ENCODE data around the gene PBRM1. TPM values are rescaled to one million over a fixed set of nuclear protein-coding genes. Genes with fewer than 3 reads are reported as not detected.
A peak's percentile ranks its signal among the peaks of the same experiment; 100 is the strongest.

The PBRM1 gene
- total and polyA plus RNA-seq, 4 donors = 6.9 to 73.8 (median 36.4) TPM

GRCh38 chr3:52534281-52535183 is 151.2 kb downstream of the PBRM1 start:
- H3K27me3 ChIP-seq (ENCODE audit: control insufficient read depth in 1 of 2, insufficient read depth in 2 of 2, low read length in 1 of 2) = no peaks in the 10 kb centered on the region
- no peak for ATAC-seq (ENCODE audit: low FRiP score)
- H3K9me3 ChIP-seq (ENCODE audit: control insufficient read depth, low read length) = no peaks in the 10 kb centered on the region
- intact Hi-C loops (cut with DNase I) = loop anchor here in 1 of 2 donors (5.0 kb wide), 2 partner anchors 62 to 77 kb away; partner anchors contain the start of gene NISCH
- DNase-seq = peak; percentile 56 to 81
- WGBS, 2 donors = 33 to 42% methylated on average over 55 to 57 of the region's 57 CpGs
- H3K36me3 ChIP-seq (ENCODE audit: control insufficient read depth in 1 of 2, insufficient read depth in 2 of 2, low read length in 1 of 2) = no peaks in the 10 kb centered on the region
- H3K4me3 ChIP-seq (ENCODE audit: low read length in 2 of 2) = peak overlapping the region; percentile 39 to 50
- H3K4me1 ChIP-seq (ENCODE audit: control insufficient read depth in 1 of 2, insufficient read depth in 2 of 2, low read length in 2 of 2) = peaks cover 0 to 7% of the 10 kb centered on the region in 2 donors
- no peak overlapping the region for H3K27ac ChIP-seq (ENCODE audit: low read depth in 1 of 2, low read length in 2 of 2)

GRCh38 chr3:52533623-52534280 is 152.0 kb downstream of the PBRM1 start, which contains the start of gene NT5DC2:
TSS of gene NT5DC2 (minus strand) at chr3:52533857. CDS start at chr3:52533737, 120 bp downstream.
- Histone ChIP-seq H3K4me1 (ENCODE audit: control insufficient read depth in 1 of 2, insufficient read depth in 2 of 2, low read length in 2 of 2) (peaks cover 0 to 4% of the 10 kb centered on the region in 2 donors), H3K36me3 (ENCODE audit: control insufficient read depth in 1 of 2, insufficient read depth in 2 of 2, low read length in 1 of 2) (no peaks in the 10 kb centered on the region), H3K4me3 (ENCODE audit: low read length in 2 of 2) (peak within 1 kb of the TSS; percentile 39 to 50), H3K27ac (ENCODE audit: low read depth in 1 of 2, low read length in 2 of 2) (no peak within 1 kb of the TSS), H3K27me3 (ENCODE audit: control insufficient read depth in 1 of 2, insufficient read depth in 2 of 2, low read length in 1 of 2) (no peaks in the 10 kb centered on the region), H3K9me3 (ENCODE audit: control insufficient read depth, low read length) (no peaks in the 10 kb centered on the region)
- DNase-seq = peak; percentile 79 to 89
- ATAC-seq (ENCODE audit: low FRiP score) = peak; percentile 47
- 1 to 2% methylated on average over 29 to 91 of the region's 91 CpGs for WGBS, 2 donors
- intact Hi-C loops (cut with DNase I) = loop anchor here in 1 of 2 donors (5.0 kb wide), 1 partner anchor 61 kb away; no protein-coding TSS in a partner anchor

GRCh38 chr3:52532838-52533622 is 152.7 kb downstream of the PBRM1 start:
- Histone ChIP-seq H3K27ac (ENCODE audit: low read depth in 1 of 2, low read length in 2 of 2) (no peak overlapping the region), H3K4me3 (ENCODE audit: low read length in 2 of 2) (peak overlapping the region in 1 of 2 donors; percentile 39), H3K36me3 (ENCODE audit: control insufficient read depth in 1 of 2, insufficient read depth in 2 of 2, low read length in 1 of 2) (no peaks in the 10 kb centered on the region), H3K9me3 (ENCODE audit: control insufficient read depth, low read length) (no peaks in the 10 kb centered on the region), H3K4me1 (ENCODE audit: control insufficient read depth in 1 of 2, insufficient read depth in 2 of 2, low read length in 2 of 2) (peaks cover 0 to 3% of the 10 kb centered on the region in 2 donors), H3K27me3 (ENCODE audit: control insufficient read depth in 1 of 2, insufficient read depth in 2 of 2, low read length in 1 of 2) (no peaks in the 10 kb centered on the region)
- 3 to 4% methylated on average over 57 to 78 of the region's 78 CpGs for WGBS, 2 donors
- ATAC-seq (ENCODE audit: low FRiP score) (no peak), DNase-seq (peak; percentile 60 to 84)
- intact Hi-C loops (cut with DNase I) = loop anchor here in 1 of 2 donors (5.0 kb wide), 1 partner anchor 61 kb away; no protein-coding TSS in a partner anchor

DNA sequence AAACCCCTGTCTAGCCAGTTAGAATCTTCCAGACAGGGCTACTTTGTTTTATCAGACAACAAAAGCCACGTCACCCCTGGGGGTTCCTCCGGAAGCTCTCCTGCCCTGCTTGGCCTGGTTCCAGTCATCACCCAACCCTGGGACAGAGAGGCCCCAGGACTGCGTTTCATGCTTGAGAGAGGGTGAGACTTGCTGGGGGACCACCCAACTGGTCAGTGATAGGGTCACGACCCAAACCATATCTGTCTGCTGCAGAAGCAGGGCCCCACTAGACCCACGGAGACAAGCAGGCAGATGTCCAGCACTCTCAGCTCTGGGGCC is 153.2 kb downstream of the PBRM1 start:
- WGBS, 2 donors = 43 to 51% methylated on average over 5 of the region's 5 CpGs
- Histone ChIP-seq H3K36me3 (ENCODE audit: control insufficient read depth in 1 of 2, insufficient read depth in 2 of 2, low read length in 1 of 2) (no peaks in the 10 kb centered on the region), H3K27ac (ENCODE audit: low read depth in 1 of 2, low read length in 2 of 2) (no peak overlapping the region), H3K4me1 (ENCODE audit: control insufficient read depth in 1 of 2, insufficient read depth in 2 of 2, low read length in 2 of 2) (no peaks in the 10 kb centered on the region), H3K9me3 (ENCODE audit: control insufficient read depth, low read length) (no peaks in the 10 kb centered on the region), H3K27me3 (ENCODE audit: control insufficient read depth in 1 of 2, insufficient read depth in 2 of 2, low read length in 1 of 2) (no peaks in the 10 kb centered on the region), H3K4me3 (ENCODE audit: low read length in 2 of 2) (no peak overlapping the region)
- intact Hi-C loops (cut with DNase I) = loop anchor here in 1 of 2 donors (5.0 kb wide), 1 partner anchor 60 kb away; no protein-coding TSS in a partner anchor
- ATAC-seq (ENCODE audit: low FRiP score) (no peak), DNase-seq (peak; percentile 62 to 74)

GRCh38 chr3:52531860-52532516 is 153.7 kb downstream of the PBRM1 start:
- H3K4me3 ChIP-seq (ENCODE audit: low read length in 2 of 2) = no peak overlapping the region

DNA sequence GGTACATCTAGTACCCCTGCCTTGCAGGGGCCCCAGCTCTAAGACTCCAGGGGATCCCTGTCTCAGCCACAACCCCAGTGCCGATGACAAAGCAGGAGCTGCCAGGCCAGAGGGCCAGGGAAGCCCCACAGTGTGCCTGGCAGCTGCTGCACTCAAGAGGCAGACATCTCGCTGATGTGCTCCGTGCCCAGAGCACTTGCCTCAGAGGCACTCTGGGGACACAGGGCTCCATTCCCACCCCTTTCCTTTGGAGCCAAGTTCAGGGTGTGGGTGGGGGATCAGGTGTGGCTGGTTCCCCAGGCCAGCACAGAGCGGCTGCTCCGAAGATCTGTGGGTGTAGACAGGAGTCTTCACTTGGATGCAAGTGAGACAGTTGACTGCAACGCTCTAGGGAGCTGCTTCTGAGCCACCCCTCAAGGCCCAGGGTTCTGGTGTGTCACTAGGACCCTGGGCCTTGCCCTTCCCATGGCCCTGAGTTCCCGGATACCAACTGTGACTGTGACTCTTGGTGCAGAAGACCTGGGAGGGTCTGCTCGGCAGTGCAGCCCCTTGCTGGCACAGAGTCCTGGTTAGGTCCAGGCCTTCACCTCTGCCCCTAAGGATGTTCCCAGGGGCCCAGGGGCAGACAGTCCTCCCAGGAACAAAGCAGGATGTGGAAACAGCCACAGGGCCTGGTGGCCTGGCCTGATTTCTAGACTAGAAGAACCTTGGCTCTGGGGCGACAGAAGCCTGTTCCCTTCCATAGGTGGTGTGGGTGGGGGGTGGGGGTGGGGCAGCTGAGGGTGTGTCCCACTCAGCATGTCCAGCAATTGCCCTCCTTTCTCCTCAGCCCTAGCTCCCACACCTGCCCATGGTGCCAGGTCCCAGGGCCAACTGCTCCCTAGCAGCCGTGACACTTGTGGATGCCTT is 154.5 kb downstream of the PBRM1 start:
- no peak for ATAC-seq (ENCODE audit: low FRiP score)
- no peaks in the 10 kb centered on the region for H3K36me3 ChIP-seq (ENCODE audit: control insufficient read depth in 1 of 2, insufficient read depth in 2 of 2, low read length in 1 of 2)
- intact Hi-C loops (cut with DNase I) = loop anchor here in 1 of 2 donors (5.0 kb wide), 1 partner anchor 59 kb away; no protein-coding TSS in a partner anchor
- no peak overlapping the region for H3K27ac ChIP-seq (ENCODE audit: low read depth in 1 of 2, low read length in 2 of 2)
- H3K4me1 ChIP-seq (ENCODE audit: control insufficient read depth in 1 of 2, insufficient read depth in 2 of 2, low read length in 2 of 2) = no peaks in the 10 kb centered on the region
- peak; percentile 53 to 70 for DNase-seq
- H3K4me3 ChIP-seq (ENCODE audit: low read length in 2 of 2) = no peak overlapping the region
- H3K27me3 ChIP-seq (ENCODE audit: control insufficient read depth in 1 of 2, insufficient read depth in 2 of 2, low read length in 1 of 2) = no peaks in the 10 kb centered on the region
- WGBS, 2 donors = 47 to 59% methylated on average over 9 to 10 of the region's 10 CpGs
- no peaks in the 10 kb centered on the region for H3K9me3 ChIP-seq (ENCODE audit: control insufficient read depth, low read length)

More at GRCh38 chr3:52531860-52532516, 153.7 kb downstream of the PBRM1 start:
- no peak overlapping the region for H3K27ac ChIP-seq (ENCODE audit: low read depth in 1 of 2, low read length in 2 of 2)
- no peaks in the 10 kb centered on the region for H3K36me3 ChIP-seq (ENCODE audit: control insufficient read depth in 1 of 2, insufficient read depth in 2 of 2, low read length in 1 of 2)
- intact Hi-C loops (cut with DNase I) = loop anchor here in 1 of 2 donors (5.0 kb wide), 1 partner anchor 60 kb away; no protein-coding TSS in a partner anchor
- H3K27me3 ChIP-seq (ENCODE audit: control insufficient read depth in 1 of 2, insufficient read depth in 2 of 2, low read length in 1 of 2) = no peaks in the 10 kb centered on the region
- H3K9me3 ChIP-seq (ENCODE audit: control insufficient read depth, low read length) = no peaks in the 10 kb centered on the region
- DNase-seq (peak in 1 of 2 donors; percentile 78), ATAC-seq (ENCODE audit: low FRiP score) (no peak)
- WGBS, 2 donors = 85% methylated on average over 14 of the region's 14 CpGs
- H3K4me1 ChIP-seq (ENCODE audit: control insufficient read depth in 1 of 2, insufficient read depth in 2 of 2, low read length in 2 of 2) = no peaks in the 10 kb centered on the region

All from aorta (tissue), 5 donors.